Suprapubic skin (tissue), 3 donors: ENCODE measurements around the gene FBXL3.

Source experiments
- EP300 ChIP-seq: sonication (generic); formaldehyde crosslinking; IDR thresholded peaks from one replicate; pipeline ENCODE4 v1.6.1; 2017; ENCODE audit warnings: antibody characterized with exemption
- TF ChIP-seq, protein P1 (sequence below), 2 donors: fragments of 200-600 bp in 1 of 2; fragments of 450-650 bp in 1 of 2; sonication (generic) in 1 of 2; IDR thresholded peaks; one replicate each; pipeline ENCODE4 v1.5.1; 2016 to 2019; ENCODE audit warnings: antibody characterized with exemption in 2 of 2, mild to moderate bottlenecking in 1 of 2, moderate library complexity in 1 of 2

GRCh38 chr13:76982061-76982460, 44.9 kb downstream of the FBXL3 start:
- TF ChIP-seq, protein P1, sequence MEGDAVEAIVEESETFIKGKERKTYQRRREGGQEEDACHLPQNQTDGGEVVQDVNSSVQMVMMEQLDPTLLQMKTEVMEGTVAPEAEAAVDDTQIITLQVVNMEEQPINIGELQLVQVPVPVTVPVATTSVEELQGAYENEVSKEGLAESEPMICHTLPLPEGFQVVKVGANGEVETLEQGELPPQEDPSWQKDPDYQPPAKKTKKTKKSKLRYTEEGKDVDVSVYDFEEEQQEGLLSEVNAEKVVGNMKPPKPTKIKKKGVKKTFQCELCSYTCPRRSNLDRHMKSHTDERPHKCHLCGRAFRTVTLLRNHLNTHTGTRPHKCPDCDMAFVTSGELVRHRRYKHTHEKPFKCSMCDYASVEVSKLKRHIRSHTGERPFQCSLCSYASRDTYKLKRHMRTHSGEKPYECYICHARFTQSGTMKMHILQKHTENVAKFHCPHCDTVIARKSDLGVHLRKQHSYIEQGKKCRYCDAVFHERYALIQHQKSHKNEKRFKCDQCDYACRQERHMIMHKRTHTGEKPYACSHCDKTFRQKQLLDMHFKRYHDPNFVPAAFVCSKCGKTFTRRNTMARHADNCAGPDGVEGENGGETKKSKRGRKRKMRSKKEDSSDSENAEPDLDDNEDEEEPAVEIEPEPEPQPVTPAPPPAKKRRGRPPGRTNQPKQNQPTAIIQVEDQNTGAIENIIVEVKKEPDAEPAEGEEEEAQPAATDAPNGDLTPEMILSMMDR (IDR thresholded peaks at IDR 0.05): no peak
- no peak for TF ChIP-seq EP300
